Astrocyte (in vitro differentiated cells and primary cell): ENCODE data around the gene PLCL1. TPM values are rescaled to one million over a fixed set of nuclear protein-coding genes. Genes with fewer than 3 reads are reported as not detected.
A peak's percentile ranks its signal among the peaks of the same experiment; 100 is the strongest.

Experiments
- DNase-seq: peaks from one replicate; pipeline ENCODE4 v3.0.0-alpha.2; 2010; ENCODE audit warnings: low read depth
- FAIRE-seq: peaks from 2 replicates; lab custom pipeline; 2011; peaks lifted over from hg19 to GRCh38; lab: Jason Lieb, UNC
- H2AFZ ChIP-seq: 2 replicates; pipeline ENCODE4 v1.6.0; 2012; ENCODE audit warnings: low read depth, low read length, inconsistent platforms
- H3K27ac ChIP-seq: 2 replicates; pipeline ENCODE4 v1.5.1; 2011; ENCODE audit warnings: low read depth, low read length, inconsistent platforms
- H3K27me3 ChIP-seq: 2 replicates; pipeline ENCODE4 v1.6.0; 2011; ENCODE audit warnings: low read length, inconsistent platforms; ENCODE audit not compliant: insufficient read depth
- H3K36me3 ChIP-seq: 2 replicates; pipeline ENCODE4 v1.5.1; 2011; ENCODE audit warnings: low read length, inconsistent platforms; ENCODE audit not compliant: insufficient read depth
- H3K4me1 ChIP-seq: 2 replicates; pipeline ENCODE4 v1.5.1; 2011; ENCODE audit warnings: low read length, inconsistent platforms; ENCODE audit not compliant: insufficient read depth
- H3K4me2 ChIP-seq: 2 replicates; pipeline ENCODE4 v1.6.0; 2012; ENCODE audit warnings: low read length, inconsistent platforms
- H3K4me3 ChIP-seq: 2 replicates; pipeline ENCODE4 v1.5.1; 2011; ENCODE audit warnings: low read depth, mild to moderate bottlenecking, low read length, inconsistent platforms; ENCODE audit not compliant: insufficient read depth
- H3K79me2 ChIP-seq: 2 replicates; pipeline ENCODE4 v1.6.0; 2012; ENCODE audit warnings: mild to moderate bottlenecking, low read length, inconsistent platforms; ENCODE audit not compliant: insufficient read depth
- H3K9ac ChIP-seq: 2 replicates; pipeline ENCODE4 v1.6.0; 2012; ENCODE audit warnings: mild to moderate bottlenecking, low read length, inconsistent platforms
- H3K9me3 ChIP-seq: 2 replicates; pipeline ENCODE4 v1.5.1; 2012; ENCODE audit warnings: low read depth, mild to moderate bottlenecking, low read length, inconsistent platforms; ENCODE audit not compliant: insufficient read depth
- H4K20me1 ChIP-seq: 2 replicates; pipeline ENCODE4 v1.6.0; 2012; ENCODE audit warnings: low read length, inconsistent platforms; ENCODE audit not compliant: insufficient read depth
- H3K27ac Mint-ChIP-seq: one replicate; pipeline ENCODE4 v1.8.0; 2021; ENCODE audit warnings: mild to moderate bottlenecking, mixed read lengths; ENCODE audit not compliant: unreplicated experiment
- H3K27me3 Mint-ChIP-seq: one replicate; pipeline ENCODE4 v1.8.0; 2021; ENCODE audit warnings: low read depth, mixed read lengths; ENCODE audit not compliant: unreplicated experiment
- H3K36me3 Mint-ChIP-seq: one replicate; pipeline ENCODE4 v1.8.0; 2021; ENCODE audit warnings: low read depth, mixed read lengths; ENCODE audit not compliant: unreplicated experiment
- H3K4me1 Mint-ChIP-seq: one replicate; pipeline ENCODE4 v1.8.0; 2021; ENCODE audit warnings: low read depth, mixed read lengths; ENCODE audit not compliant: unreplicated experiment
- H3K4me3 Mint-ChIP-seq: one replicate; pipeline ENCODE4 v1.8.0; 2021; ENCODE audit warnings: mild to moderate bottlenecking, moderate library complexity, mixed read lengths; ENCODE audit not compliant: unreplicated experiment
- H3K9me3 Mint-ChIP-seq: one replicate; pipeline ENCODE4 v1.8.0; 2021; ENCODE audit warnings: mild to moderate bottlenecking, mixed read lengths; ENCODE audit not compliant: unreplicated experiment
- CTCF ChIP-seq: IDR thresholded peaks from 2 replicates; pipeline ENCODE4 v1.5.1; 2011; ENCODE audit warnings: low read depth, mild to moderate bottlenecking, inconsistent platforms, low read length, moderate library complexity; ENCODE audit not compliant: insufficient read depth
- EZH2 ChIP-seq: IDR thresholded peaks from 2 replicates; pipeline ENCODE4 v1.6.1; 2012; ENCODE audit warnings: mild to moderate bottlenecking, low read length, inconsistent platforms; ENCODE audit not compliant: insufficient read depth
- total RNA-seq: library from RNA; stranded (reverse); gene quantifications from 2 replicates; pipeline ENCODE4 v1.2.1, GENCODE V29; 2021

Gene PLCL1
- total RNA-seq, 1 donor from 2014 or later = 0.84 TPM

GRCh38 chr2:197870137-197870536, 65.7 kb downstream of the PLCL1 start:
- H3K4me1 ChIP-seq = peaks cover 16% of the 10 kb centered on the region
- no peak overlapping the region for H3K4me3 ChIP-seq
- no peak overlapping the region for H3K27ac ChIP-seq
- H3K9me3 ChIP-seq = no peaks in the 10 kb centered on the region
- peaks cover 42% of the 10 kb centered on the region for H3K4me1 Mint-ChIP-seq
- H3K36me3 ChIP-seq = no peaks in the 10 kb centered on the region
- DNase-seq (no peak), FAIRE-seq (no peak)
- no peak for TF ChIP-seq CTCF
- no peak for TF ChIP-seq EZH2
- no peaks in the 10 kb centered on the region for H3K27me3 Mint-ChIP-seq
- no peaks in the 10 kb centered on the region for H3K79me2 ChIP-seq
- no peak overlapping the region for H3K27ac Mint-ChIP-seq
- no peaks in the 10 kb centered on the region for H3K9me3 Mint-ChIP-seq
- H3K36me3 Mint-ChIP-seq = no peaks in the 10 kb centered on the region
- no peaks in the 10 kb centered on the region for H4K20me1 ChIP-seq
- H2AFZ ChIP-seq = no peak overlapping the region
- H3K27me3 ChIP-seq = no peaks in the 10 kb centered on the region
- H3K4me3 Mint-ChIP-seq = no peak overlapping the region
- no peak overlapping the region for H3K9ac ChIP-seq
- no peak overlapping the region for H3K4me2 ChIP-seq

GRCh38 chr2:197871780-197872456, 67.5 kb downstream of the PLCL1 start:
- Histone ChIP-seq H3K9ac (no peak overlapping the region), H3K4me3 (no peak overlapping the region), H3K27ac (no peak overlapping the region), H3K36me3 (no peaks in the 10 kb centered on the region), H3K9me3 (no peaks in the 10 kb centered on the region), H3K27me3 (no peaks in the 10 kb centered on the region), H3K4me2 (no peak overlapping the region), H4K20me1 (no peaks in the 10 kb centered on the region), H3K4me1 (peaks cover 16% of the 10 kb centered on the region), H2AFZ (no peak overlapping the region), H3K79me2 (no peaks in the 10 kb centered on the region)
- TF ChIP-seq CTCF (no peak), EZH2 (no peak)
- no peaks in the 10 kb centered on the region for H3K27me3 Mint-ChIP-seq
- no peak overlapping the region for H3K4me3 Mint-ChIP-seq
- peak overlapping the region; percentile 63 for H3K27ac Mint-ChIP-seq
- no peaks in the 10 kb centered on the region for H3K9me3 Mint-ChIP-seq
- peaks cover 55% of the 10 kb centered on the region for H3K4me1 Mint-ChIP-seq
- H3K36me3 Mint-ChIP-seq = no peaks in the 10 kb centered on the region
- no peak for DNase-seq
- FAIRE-seq = no peak

- H3K4me2 ChIP-seq = peak overlapping the region; percentile 62
- H3K9ac ChIP-seq = no peak overlapping the region
- no peaks in the 10 kb centered on the region for H3K9me3 ChIP-seq
- no peak overlapping the region for H3K27ac Mint-ChIP-seq
- H3K4me3 Mint-ChIP-seq = no peak overlapping the region
- H2AFZ ChIP-seq = no peak overlapping the region
- no peaks in the 10 kb centered on the region for H3K36me3 ChIP-seq
- peaks cover 47% of the 10 kb centered on the region for H3K4me1 Mint-ChIP-seq
- H3K4me1 ChIP-seq = peaks cover 16% of the 10 kb centered on the region
- H3K36me3 Mint-ChIP-seq = no peaks in the 10 kb centered on the region
- TF ChIP-seq EZH2 = no peak
- no peak for TF ChIP-seq CTCF
- FAIRE-seq = peak; percentile 34
- no peaks in the 10 kb centered on the region for H3K27me3 ChIP-seq
- H3K9me3 Mint-ChIP-seq = no peaks in the 10 kb centered on the region
- no peak overlapping the region for H3K4me3 ChIP-seq
- no peaks in the 10 kb centered on the region for H4K20me1 ChIP-seq
- DNase-seq = peak; percentile 78
- H3K79me2 ChIP-seq = no peaks in the 10 kb centered on the region
- no peak overlapping the region for H3K27ac ChIP-seq
- H3K27me3 Mint-ChIP-seq = no peaks in the 10 kb centered on the region
Observed at GRCh38 chr2:197873293-197873701, 68.9 kb downstream of the PLCL1 start.
